ENCODE data around the gene CALD1.

DNA sequence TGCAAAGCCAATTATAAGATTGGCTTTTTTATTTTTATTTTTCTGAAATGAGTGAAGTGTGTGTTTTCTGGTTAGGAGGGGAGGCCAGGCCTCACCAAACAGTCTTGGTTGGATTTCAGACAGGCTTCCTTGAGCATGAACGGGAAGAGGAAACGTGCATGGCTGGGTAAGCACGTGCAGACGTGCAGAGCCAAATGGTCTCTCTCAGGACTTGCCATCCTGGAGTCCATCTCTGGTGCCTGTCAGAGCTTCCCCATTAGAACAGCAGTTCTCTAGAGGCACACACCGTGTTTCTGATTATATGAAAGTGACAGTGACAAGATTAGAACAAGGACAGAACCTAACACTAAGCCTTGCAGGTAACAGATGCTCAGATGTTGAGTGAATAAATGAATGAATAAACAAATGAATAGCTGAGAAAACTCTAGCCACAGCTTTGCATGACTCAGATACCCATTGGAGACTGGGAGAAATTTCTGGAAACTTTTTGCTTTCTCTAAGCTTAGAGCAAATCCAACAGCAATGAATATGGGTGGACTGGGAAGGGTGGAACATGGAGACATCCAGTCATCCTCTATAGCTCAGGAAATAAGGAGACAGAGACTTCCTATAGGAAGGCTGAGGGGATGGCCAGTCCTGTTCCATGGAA, 11.8 kb upstream of the CALD1 start:
- TF ChIP-seq, protein P1, sequence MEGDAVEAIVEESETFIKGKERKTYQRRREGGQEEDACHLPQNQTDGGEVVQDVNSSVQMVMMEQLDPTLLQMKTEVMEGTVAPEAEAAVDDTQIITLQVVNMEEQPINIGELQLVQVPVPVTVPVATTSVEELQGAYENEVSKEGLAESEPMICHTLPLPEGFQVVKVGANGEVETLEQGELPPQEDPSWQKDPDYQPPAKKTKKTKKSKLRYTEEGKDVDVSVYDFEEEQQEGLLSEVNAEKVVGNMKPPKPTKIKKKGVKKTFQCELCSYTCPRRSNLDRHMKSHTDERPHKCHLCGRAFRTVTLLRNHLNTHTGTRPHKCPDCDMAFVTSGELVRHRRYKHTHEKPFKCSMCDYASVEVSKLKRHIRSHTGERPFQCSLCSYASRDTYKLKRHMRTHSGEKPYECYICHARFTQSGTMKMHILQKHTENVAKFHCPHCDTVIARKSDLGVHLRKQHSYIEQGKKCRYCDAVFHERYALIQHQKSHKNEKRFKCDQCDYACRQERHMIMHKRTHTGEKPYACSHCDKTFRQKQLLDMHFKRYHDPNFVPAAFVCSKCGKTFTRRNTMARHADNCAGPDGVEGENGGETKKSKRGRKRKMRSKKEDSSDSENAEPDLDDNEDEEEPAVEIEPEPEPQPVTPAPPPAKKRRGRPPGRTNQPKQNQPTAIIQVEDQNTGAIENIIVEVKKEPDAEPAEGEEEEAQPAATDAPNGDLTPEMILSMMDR (IDR thresholded peaks at IDR 0.05): no peak
- no peak for TF ChIP-seq POLR2A (IDR thresholded peaks at IDR 0.05)
